ENCODE data around the gene HPSE2. TPM values are rescaled to one million over a fixed set of nuclear protein-coding genes. Genes with fewer than 3 reads are reported as not detected.

Gene HPSE2
- total and polyA plus RNA-seq, 8 donors, result 0.58 to 15.8 (median 2.0) TPM

DNA sequence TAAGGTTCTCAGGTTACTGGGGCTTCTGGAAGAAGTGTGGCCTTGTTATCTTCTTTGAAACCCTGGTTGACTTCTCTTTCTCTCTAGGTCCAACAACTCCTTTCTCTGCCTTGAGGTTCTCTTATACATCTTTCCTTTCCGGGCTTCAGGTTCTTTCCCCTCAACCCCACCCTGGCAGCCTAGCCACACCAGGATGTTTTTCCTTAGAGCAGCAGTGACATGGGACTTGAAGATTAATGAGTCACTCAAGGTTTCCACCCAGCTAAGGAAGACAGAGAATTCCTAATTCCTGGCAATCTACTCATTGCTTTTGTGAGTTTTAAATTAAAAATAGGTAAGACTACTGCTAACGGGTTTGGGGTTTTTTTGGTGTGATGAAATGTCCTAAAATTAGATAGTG, 667.1 kb downstream of the HPSE2 start:
- H3K4me1 ChIP-seq, result peaks cover 0 to 4% (median 0%) of the 10 kb centered on the region in 4 donors
- no peak for DNase-seq
- no peak overlapping the region for H3K27ac ChIP-seq
- no peaks in the 10 kb centered on the region for H3K9me3 ChIP-seq
- H3K36me3 ChIP-seq, result no peaks in the 10 kb centered on the region
- H3K27me3 ChIP-seq, result no peaks in the 10 kb centered on the region
- 72 to 87% (median 75%) methylated on average over 2 of the region's 2 CpGs for WGBS, 5 donors
- TF ChIP-seq POLR2AphosphoS5 (IDR thresholded peaks at IDR 0.05), result no peak
- TF ChIP-seq, protein P1, sequence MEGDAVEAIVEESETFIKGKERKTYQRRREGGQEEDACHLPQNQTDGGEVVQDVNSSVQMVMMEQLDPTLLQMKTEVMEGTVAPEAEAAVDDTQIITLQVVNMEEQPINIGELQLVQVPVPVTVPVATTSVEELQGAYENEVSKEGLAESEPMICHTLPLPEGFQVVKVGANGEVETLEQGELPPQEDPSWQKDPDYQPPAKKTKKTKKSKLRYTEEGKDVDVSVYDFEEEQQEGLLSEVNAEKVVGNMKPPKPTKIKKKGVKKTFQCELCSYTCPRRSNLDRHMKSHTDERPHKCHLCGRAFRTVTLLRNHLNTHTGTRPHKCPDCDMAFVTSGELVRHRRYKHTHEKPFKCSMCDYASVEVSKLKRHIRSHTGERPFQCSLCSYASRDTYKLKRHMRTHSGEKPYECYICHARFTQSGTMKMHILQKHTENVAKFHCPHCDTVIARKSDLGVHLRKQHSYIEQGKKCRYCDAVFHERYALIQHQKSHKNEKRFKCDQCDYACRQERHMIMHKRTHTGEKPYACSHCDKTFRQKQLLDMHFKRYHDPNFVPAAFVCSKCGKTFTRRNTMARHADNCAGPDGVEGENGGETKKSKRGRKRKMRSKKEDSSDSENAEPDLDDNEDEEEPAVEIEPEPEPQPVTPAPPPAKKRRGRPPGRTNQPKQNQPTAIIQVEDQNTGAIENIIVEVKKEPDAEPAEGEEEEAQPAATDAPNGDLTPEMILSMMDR (IDR thresholded peaks at IDR 0.05), result no peak
- TF ChIP-seq EP300 (IDR thresholded peaks at IDR 0.05), result no peak
- TF ChIP-seq POLR2A (IDR thresholded peaks at IDR 0.05), result no peak
- H3K4me3 ChIP-seq, result no peak overlapping the region
- intact Hi-C loops (cut with DNase I; ENCODE audit: low total_unique reads), result no loop called here

DNA sequence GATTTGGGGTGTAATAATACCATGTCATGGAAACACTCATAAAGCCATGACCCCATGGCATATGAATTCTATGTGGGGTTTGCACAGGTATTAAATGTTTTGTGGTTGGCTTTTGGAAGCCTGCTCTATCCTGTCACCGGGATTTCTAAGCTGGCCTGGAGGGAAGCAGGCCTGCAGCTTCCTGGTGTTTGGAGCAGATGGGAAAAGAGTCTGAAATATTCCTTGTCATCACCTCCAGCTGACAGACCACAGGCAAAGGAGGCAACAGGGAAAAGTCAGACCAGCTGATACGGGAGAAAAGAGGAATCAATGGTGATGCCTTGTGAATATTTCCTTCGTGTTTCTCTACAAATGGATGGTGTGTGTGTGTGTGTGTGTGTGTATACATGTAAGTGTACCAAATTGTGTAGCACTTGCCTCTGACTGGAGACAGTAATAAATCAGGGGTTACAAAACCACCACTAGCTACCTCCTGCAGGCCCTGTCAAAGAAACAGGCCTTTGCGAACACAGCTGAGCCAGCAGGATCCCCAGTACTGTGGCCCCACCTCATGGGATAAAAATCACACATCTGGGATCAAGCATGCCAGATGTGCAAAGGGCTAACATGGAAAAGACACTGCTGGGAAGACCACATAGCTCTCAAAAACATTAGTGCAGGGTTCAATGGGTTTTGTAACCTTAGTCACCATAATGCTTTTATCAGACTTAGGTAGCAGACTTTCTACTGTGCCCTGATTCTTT, 668.1 kb downstream of the HPSE2 start:
- Histone ChIP-seq H3K27ac (no peak overlapping the region), H3K36me3 (no peaks in the 10 kb centered on the region), H3K27me3 (no peaks in the 10 kb centered on the region), H3K4me3 (no peak overlapping the region), H3K4me1 (peaks cover 0 to 4% (median 0%) of the 10 kb centered on the region in 4 donors), H3K9me3 (no peaks in the 10 kb centered on the region)
- 54 to 65% (median 60%) methylated on average over 4 of the region's 4 CpGs for WGBS, 5 donors
- peak in 1 of 2 donors; percentile 6 for DNase-seq
- no peak for TF ChIP-seq POLR2AphosphoS5 (IDR thresholded peaks at IDR 0.05)
- TF ChIP-seq EP300 (IDR thresholded peaks at IDR 0.05), result no peak
- no peak for TF ChIP-seq POLR2A (IDR thresholded peaks at IDR 0.05)
- TF ChIP-seq, protein P1 (IDR thresholded peaks at IDR 0.05), result no peak
- intact Hi-C loops (cut with DNase I; ENCODE audit: low total_unique reads), result no loop called here

DNA sequence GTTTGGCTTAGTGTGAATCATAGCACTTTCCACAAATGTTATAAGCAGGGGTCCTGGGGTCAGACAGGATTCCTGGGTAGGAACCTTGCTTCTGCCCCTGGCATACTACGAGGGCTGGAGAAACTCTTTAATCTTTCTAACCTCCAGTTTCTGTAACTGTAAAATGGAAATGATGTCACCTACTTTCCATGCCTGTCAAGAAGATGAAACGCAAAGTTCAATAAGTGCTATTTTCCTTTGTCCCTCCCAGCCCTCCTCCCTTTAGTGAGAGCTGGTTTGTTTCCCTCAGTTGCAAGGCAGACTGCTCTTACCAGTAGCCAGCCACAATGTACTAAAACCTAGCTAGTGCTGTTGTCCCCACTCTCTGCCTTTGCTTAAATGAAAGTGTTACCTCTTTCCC, 671.8 kb downstream of the HPSE2 start:
- 41 to 62% (median 48%) methylated on average over 2 of the region's 2 CpGs for WGBS, 5 donors
- intact Hi-C loops (cut with DNase I; ENCODE audit: low total_unique reads), result no loop called here

DNA sequence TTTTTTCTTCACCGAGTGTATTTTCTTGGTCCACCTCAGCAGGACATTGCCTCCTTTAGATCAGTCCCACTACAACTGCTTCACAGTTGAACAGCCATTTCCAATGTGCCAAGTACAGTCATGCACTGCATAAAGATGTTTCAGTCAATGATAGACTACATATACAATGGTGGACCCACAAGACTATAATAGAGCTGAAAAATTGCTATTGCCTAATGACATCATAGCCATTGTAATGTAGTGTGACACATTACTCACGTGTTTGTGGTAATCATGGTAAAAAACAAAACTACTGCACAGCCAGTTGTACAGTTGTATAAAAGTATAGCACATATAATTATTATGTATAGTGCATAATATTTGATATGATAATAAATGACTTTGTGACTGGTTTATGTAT, 675.1 kb downstream of the HPSE2 start:
- Histone ChIP-seq H3K4me3 (no peak overlapping the region), H3K27ac (no peak overlapping the region), H3K27me3 (no peaks in the 10 kb centered on the region), H3K36me3 (no peaks in the 10 kb centered on the region), H3K4me1 (peaks cover 0 to 3% (median under 1%) of the 10 kb centered on the region in 4 donors), H3K9me3 (no peaks in the 10 kb centered on the region)
- intact Hi-C loops (cut with DNase I; ENCODE audit: low total_unique reads), result no loop called here
- TF ChIP-seq, protein P1 (IDR thresholded peaks at IDR 0.05), result no peak
- no peak for TF ChIP-seq EP300 (IDR thresholded peaks at IDR 0.05)
- no peak for TF ChIP-seq POLR2A (IDR thresholded peaks at IDR 0.05)
- TF ChIP-seq POLR2AphosphoS5 (IDR thresholded peaks at IDR 0.05), result no peak
- DNase-seq, result no peak
- 56 to 87% (median 85%) methylated on average over 2 of the region's 2 CpGs for WGBS, 5 donors

More for the DNA sequence above, 671.8 kb downstream of the HPSE2 start:
- H3K4me1 ChIP-seq, result no peaks in the 10 kb centered on the region
- no peaks in the 10 kb centered on the region for H3K27me3 ChIP-seq
- H3K27ac ChIP-seq, result no peak overlapping the region
- no peak for TF ChIP-seq EP300 (IDR thresholded peaks at IDR 0.05)
- no peak for TF ChIP-seq POLR2AphosphoS5 (IDR thresholded peaks at IDR 0.05)
- TF ChIP-seq, protein P1 (IDR thresholded peaks at IDR 0.05), result no peak
- TF ChIP-seq POLR2A (IDR thresholded peaks at IDR 0.05), result no peak
- no peak overlapping the region for H3K4me3 ChIP-seq
- no peaks in the 10 kb centered on the region for H3K36me3 ChIP-seq
- DNase-seq, result no peak
- no peaks in the 10 kb centered on the region for H3K9me3 ChIP-seq
